HepG2 (cell line): ENCODE data around the gene JMJD1C. TPM values are rescaled to one million over a fixed set of nuclear protein-coding genes. Genes with fewer than 3 reads are reported as not detected.

Source experiments
- EHMT2 ChIP-seq: fragments of 200-600 bp; sonication (generic); IDR thresholded peaks from 2 replicates; pipeline ENCODE4 v1.7.0; 2017; ENCODE audit warnings: antibody characterized with exemption, low read depth, low read length, borderline replicate concordance
- ELF3 ChIP-seq: IDR thresholded peaks from 2 replicates; pipeline ENCODE4 v1.6.1; 2016; ENCODE audit warnings: missing genetic modification reagents, missing compliant biosample characterization
- HNRNPLL ChIP-seq: fragments of 200-400 bp; formaldehyde crosslinking; IDR thresholded peaks from 2 replicates; pipeline ENCODE4 v1.6.1; 2017; ENCODE audit warnings: mild to moderate bottlenecking, low read depth, low read length; ENCODE audit not compliant: poor library complexity, severe bottlenecking
- MYC ChIP-seq: sonication (generic); formaldehyde crosslinking; IDR thresholded peaks from 2 replicates; pipeline ENCODE4 v1.9.0; 2021; ENCODE audit warnings: missing genetic modification reagents, borderline replicate concordance
- NR2C2 ChIP-seq: sonication (generic); formaldehyde crosslinking; IDR thresholded peaks from 2 replicates; pipeline ENCODE4 v1.4.0; 2020; ENCODE audit warnings: missing genetic modification reagents, mild to moderate bottlenecking, moderate library complexity, borderline replicate concordance
- NRL ChIP-seq: sonication (generic); formaldehyde crosslinking; IDR thresholded peaks from 2 replicates; pipeline ENCODE4 v1.5.0; 2020; ENCODE audit warnings: missing genetic modification reagents, mild to moderate bottlenecking, moderate library complexity, borderline replicate concordance
- REXO4 ChIP-seq: sonication (generic); formaldehyde crosslinking; IDR thresholded peaks from 2 replicates; pipeline ENCODE4 v1.8.0; 2022; ENCODE audit warnings: missing genetic modification reagents, mild to moderate bottlenecking, borderline replicate concordance
- SALL2 ChIP-seq: sonication (generic); formaldehyde crosslinking; IDR thresholded peaks from 2 replicates; pipeline ENCODE4 v1.8.1; 2023; ENCODE audit warnings: mild to moderate bottlenecking, missing genetic modification reagents, inconsistent platforms
- ZNF329 ChIP-seq: sonication (generic); formaldehyde crosslinking; IDR thresholded peaks from 2 replicates; pipeline ENCODE4 v1.9.0; 2021; ENCODE audit warnings: low read depth, mild to moderate bottlenecking, missing genetic modification reagents
- ZNF670 ChIP-seq: sonication (generic); formaldehyde crosslinking; IDR thresholded peaks from 2 replicates; pipeline ENCODE4 v1.8.0; 2022; ENCODE audit warnings: mild to moderate bottlenecking, missing genetic modification reagents, borderline replicate concordance
- polyA plus RNA-seq, 8 experiments: library from polyadenylated mRNA; depleted of rRNA in 3 of 8; stranded (reverse) in 7 of 8; unstranded in 1 of 8; fragments of >200 nt; fragmentation: Illumina TruSeq in 4 of 8; extraction: Trizol in 4 of 8; gene quantifications; 2 replicates each; pipeline versions ENCODE4 v1.2.1 to v1.2.3, GENCODE V29; 2011 to 2016; ENCODE audit warnings: low read depth in 4 of 8, missing spikeins in 1 of 8, mixed read lengths in 1 of 8; ENCODE audit not compliant: insufficient read depth in 1 of 8
- total RNA-seq, 5 experiments: library from RNA; depleted of rRNA; stranded (reverse); fragments of >200 nt; fragmentation: Illumina TruSeq; extraction: Trizol; gene quantifications; 2 replicates each; pipeline ENCODE4 v1.2.3, GENCODE V29; 2016; ENCODE audit warnings: low read depth in 1 of 5
- TF ChIP-seq, protein P1 (sequence below): IDR thresholded peaks from 2 replicates; pipeline ENCODE4 v1.6.1; 2018; ENCODE audit warnings: missing genetic modification reagents
- TF ChIP-seq, protein P2 (sequence below): sonication (generic); formaldehyde crosslinking; IDR thresholded peaks from 2 replicates; pipeline ENCODE4 v1.8.1; 2023; ENCODE audit warnings: mild to moderate bottlenecking, moderate library complexity, missing genetic modification reagents
- TF ChIP-seq, protein P3 (sequence below): sonication (generic); formaldehyde crosslinking; IDR thresholded peaks from 2 replicates; pipeline ENCODE4 v1.8.0; 2022; ENCODE audit warnings: missing genetic modification reagents, mild to moderate bottlenecking, inconsistent platforms, borderline replicate concordance
- TF ChIP-seq, protein P4 (sequence below), 2 experiments: fragments of 450-650 bp in 1 of 2; sonication (generic) in 1 of 2; formaldehyde crosslinking in 1 of 2; IDR thresholded peaks; 2 replicates each; pipeline versions ENCODE4 v1.6.1 to v1.8.0; 2016 to 2022; ENCODE audit warnings: antibody characterized with exemption in 1 of 2, mild to moderate bottlenecking in 1 of 2, missing genetic modification reagents in 1 of 2

Gene JMJD1C
- total and polyA plus RNA-seq, 2 of the 13 experiments (the other 11 are each of a cell fraction or from before 2014, with no cell fraction given), result 42.3 to 42.7 TPM

DNA sequence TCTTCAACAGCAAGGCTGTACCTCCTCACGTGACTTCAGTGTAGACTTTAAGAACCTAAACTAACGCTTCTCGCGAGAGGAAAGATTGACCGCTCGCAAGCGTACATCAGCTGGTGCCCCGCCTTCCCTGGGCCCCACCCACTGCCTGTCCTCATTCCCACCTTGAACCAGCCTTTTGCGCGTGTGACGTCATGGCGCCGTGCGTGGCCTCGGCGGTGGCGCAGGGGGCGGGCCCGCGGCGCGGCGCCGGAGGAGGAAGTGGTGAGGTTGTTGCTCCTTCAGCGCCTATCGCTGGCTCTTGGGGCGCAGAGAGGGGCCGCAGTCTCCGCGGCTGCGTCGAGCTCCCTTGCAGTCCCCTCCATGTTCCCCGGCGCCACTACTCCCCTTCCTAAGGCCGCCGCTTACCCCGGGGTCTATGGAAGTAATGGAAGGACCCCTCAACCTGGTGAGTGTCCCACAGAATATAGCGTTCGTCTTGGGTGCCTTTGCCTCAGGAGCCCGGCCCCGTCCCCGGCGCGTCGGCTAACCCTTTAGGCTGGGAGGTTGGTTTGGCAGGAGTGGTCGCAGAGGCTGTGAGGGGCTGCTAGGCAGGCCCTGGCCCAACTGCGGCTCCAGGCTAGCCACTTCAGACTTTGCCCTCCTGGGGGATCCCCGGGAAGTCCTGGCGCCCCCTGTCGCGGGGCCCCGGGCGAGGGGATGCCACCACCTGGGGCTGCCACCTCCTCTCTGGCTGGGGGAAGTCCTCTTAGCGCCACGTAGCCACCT, 332.5 kb downstream of the JMJD1C start, which contains the start of gene NRBF2 (continued):
- TF ChIP-seq, protein P1, sequence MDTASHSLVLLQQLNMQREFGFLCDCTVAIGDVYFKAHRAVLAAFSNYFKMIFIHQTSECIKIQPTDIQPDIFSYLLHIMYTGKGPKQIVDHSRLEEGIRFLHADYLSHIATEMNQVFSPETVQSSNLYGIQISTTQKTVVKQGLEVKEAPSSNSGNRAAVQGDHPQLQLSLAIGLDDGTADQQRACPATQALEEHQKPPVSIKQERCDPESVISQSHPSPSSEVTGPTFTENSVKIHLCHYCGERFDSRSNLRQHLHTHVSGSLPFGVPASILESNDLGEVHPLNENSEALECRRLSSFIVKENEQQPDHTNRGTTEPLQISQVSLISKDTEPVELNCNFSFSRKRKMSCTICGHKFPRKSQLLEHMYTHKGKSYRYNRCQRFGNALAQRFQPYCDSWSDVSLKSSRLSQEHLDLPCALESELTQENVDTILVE (CRISPR knock-in tag), result peak; percentile 35; the same call in 1 of the 2 replicates
- peak; percentile 98 for TF ChIP-seq HNRNPLL
- TF ChIP-seq, protein P2, sequence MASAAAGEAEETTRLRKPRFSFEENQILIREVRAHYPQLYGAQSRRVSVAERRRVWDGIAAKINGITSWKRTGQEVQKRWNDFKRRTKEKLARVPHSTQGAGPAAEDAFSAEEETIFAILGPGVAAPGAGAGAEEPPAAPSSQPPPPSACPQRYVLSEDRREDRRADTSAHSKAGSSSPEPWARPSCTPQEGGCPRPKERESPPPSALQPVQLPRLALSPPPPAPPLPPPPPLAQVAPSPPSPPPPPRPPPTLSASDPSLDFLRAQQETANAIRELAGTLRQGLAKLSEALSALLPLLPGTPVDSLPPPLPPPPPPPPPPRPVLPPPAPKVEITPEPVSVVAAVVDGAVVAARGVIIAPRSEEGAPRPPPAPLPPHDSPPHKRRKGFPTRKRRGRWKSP (CRISPR knock-in tag), result peak; percentile 87
- TF ChIP-seq REXO4 (CRISPR knock-in tag), result no peak
- TF ChIP-seq, protein P3, sequence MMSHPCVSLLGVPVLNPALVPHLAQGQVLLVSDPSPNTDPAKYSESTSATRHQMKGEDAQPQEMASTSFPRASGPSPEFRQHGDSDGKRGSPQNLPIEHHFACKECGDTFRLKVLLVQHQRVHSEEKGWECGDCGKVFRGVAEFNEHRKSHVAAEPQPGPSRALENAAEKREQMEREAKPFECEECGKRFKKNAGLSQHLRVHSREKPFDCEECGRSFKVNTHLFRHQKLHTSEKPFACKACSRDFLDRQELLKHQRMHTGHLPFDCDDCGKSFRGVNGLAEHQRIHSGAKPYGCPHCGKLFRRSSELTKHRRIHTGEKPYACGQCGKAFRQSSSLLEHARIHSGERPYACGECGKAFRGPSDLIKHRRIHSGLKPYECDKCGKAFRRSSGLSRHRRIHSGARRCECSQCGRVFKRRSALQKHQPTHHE (CRISPR knock-in tag), result 0 out of 2 replicates have a peak, but pooled peaks have one; percentile 32
- TF ChIP-seq ZNF329 (CRISPR knock-in tag), result peak; percentile 58; the same call in 1 of the 2 replicates
- TF ChIP-seq MYC (CRISPR knock-in tag), result peak; percentile 57; the same call in 1 of the 2 replicates
- TF ChIP-seq ZNF670 (CRISPR knock-in tag), result peak; percentile 88
- TF ChIP-seq ELF3 (CRISPR knock-in tag), result peak; percentile 95
- peak; percentile 80 for TF ChIP-seq NR2C2 (CRISPR knock-in tag)
- TF ChIP-seq, protein P4, sequence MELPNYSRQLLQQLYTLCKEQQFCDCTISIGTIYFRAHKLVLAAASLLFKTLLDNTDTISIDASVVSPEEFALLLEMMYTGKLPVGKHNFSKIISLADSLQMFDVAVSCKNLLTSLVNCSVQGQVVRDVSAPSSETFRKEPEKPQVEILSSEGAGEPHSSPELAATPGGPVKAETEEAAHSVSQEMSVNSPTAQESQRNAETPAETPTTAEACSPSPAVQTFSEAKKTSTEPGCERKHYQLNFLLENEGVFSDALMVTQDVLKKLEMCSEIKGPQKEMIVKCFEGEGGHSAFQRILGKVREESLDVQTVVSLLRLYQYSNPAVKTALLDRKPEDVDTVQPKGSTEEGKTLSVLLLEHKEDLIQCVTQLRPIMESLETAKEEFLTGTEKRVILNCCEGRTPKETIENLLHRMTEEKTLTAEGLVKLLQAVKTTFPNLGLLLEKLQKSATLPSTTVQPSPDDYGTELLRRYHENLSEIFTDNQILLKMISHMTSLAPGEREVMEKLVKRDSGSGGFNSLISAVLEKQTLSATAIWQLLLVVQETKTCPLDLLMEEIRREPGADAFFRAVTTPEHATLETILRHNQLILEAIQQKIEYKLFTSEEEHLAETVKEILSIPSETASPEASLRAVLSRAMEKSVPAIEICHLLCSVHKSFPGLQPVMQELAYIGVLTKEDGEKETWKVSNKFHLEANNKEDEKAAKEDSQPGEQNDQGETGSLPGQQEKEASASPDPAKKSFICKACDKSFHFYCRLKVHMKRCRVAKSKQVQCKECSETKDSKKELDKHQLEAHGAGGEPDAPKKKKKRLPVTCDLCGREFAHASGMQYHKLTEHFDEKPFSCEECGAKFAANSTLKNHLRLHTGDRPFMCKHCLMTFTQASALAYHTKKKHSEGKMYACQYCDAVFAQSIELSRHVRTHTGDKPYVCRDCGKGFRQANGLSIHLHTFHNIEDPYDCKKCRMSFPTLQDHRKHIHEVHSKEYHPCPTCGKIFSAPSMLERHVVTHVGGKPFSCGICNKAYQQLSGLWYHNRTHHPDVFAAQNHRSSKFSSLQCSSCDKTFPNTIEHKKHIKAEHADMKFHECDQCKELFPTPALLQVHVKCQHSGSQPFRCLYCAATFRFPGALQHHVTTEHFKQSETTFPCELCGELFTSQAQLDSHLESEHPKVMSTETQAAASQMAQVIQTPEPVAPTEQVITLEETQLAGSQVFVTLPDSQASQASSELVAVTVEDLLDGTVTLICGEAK (IDR thresholded peaks at IDR 0.05), result no peak
- TF ChIP-seq, protein P4 (CRISPR knock-in tag; IDR thresholded peaks at IDR 0.05), result peak; percentile 87
- no peak for TF ChIP-seq EHMT2
- peak; percentile 64; the same call in 1 of the 2 replicates for TF ChIP-seq NRL (CRISPR knock-in tag)
- peak; percentile 52; the same call in 1 of the 2 replicates for TF ChIP-seq SALL2 (CRISPR knock-in tag)
